OCI-LY1 (cell line): Measurements from ENCODE around the gene FHL2.

Experiments
- EZH2 ChIP-seq: fragments of 200-600 bp; sonication (generic), shearing (Covaris generic); IDR thresholded peaks from 2 replicates; pipeline ENCODE4 v1.8.0; 2017; ENCODE audit warnings: borderline replicate concordance, mixed run types, mild to moderate bottlenecking, antibody characterized with exemption, low read length, moderate library complexity, mixed read lengths
- TF ChIP-seq, protein P1 (sequence below): fragments of 200-600 bp; sonication (generic), shearing (Covaris generic); IDR thresholded peaks from 2 replicates; pipeline ENCODE4 v1.5.1; 2017; ENCODE audit warnings: mild to moderate bottlenecking, antibody characterized with exemption, low read length, moderate library complexity, mixed read lengths

DNA sequence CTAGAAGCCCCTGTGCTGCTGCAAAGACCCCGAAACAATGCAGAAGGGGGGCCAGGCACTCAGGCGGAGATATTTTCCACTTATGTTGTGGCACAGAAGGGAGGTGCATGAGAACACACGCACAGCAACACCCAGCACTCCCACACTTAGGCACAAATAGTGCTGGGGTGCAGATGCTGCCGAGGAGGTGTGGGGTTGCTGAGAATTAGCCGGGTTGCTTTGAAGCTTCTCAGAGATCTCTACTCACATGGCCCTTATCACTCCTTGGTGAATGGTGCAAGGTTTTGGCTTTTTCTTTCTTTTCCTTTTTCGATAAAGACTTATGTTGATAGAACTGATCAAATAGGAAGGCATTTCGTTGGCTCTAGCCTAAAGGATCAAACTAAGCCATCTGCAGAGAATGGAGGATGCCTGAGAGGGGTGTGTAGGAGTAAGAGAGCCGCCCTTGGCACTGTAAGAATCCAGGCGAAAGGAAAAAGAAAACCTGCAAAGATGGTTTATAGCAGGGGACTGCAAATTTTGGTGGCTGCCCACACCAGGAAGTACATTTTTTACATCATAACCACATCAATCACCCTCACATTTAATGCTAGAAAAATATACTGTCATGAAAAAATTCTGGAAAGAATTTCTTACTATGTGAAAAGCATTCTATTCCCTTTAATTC is 27.9 kb upstream of the FHL2 start:
- TF ChIP-seq, protein P1, sequence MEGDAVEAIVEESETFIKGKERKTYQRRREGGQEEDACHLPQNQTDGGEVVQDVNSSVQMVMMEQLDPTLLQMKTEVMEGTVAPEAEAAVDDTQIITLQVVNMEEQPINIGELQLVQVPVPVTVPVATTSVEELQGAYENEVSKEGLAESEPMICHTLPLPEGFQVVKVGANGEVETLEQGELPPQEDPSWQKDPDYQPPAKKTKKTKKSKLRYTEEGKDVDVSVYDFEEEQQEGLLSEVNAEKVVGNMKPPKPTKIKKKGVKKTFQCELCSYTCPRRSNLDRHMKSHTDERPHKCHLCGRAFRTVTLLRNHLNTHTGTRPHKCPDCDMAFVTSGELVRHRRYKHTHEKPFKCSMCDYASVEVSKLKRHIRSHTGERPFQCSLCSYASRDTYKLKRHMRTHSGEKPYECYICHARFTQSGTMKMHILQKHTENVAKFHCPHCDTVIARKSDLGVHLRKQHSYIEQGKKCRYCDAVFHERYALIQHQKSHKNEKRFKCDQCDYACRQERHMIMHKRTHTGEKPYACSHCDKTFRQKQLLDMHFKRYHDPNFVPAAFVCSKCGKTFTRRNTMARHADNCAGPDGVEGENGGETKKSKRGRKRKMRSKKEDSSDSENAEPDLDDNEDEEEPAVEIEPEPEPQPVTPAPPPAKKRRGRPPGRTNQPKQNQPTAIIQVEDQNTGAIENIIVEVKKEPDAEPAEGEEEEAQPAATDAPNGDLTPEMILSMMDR, result no peak
- TF ChIP-seq EZH2, result no peak
